Globus pallidus (tissue), 1 donor: ENCODE data around the gene MTERF4.
"Not testable (repeated sequence)": the region's sequence is repeated elsewhere in the genome, so short reads cannot be mapped to it uniquely, and the experiment has no call there.

Experiments
- DNase-seq: peaks from one replicate; pipeline ENCODE4 v3.0.0-alpha.2; 2015; ENCODE audit warnings: low spot score

MTERF4 gene

GRCh38 chr2:241111440-241111805, 9.3 kb upstream of the MTERF4 start:
- DNase-seq = no peak

- no peak for DNase-seq
Measured at GRCh38 chr2:241110607-241111439, 8.7 kb upstream of the MTERF4 start.

- no peak for DNase-seq
Measured at GRCh38 chr2:241110089-241110606, 8.1 kb upstream of the MTERF4 start.

DNA sequence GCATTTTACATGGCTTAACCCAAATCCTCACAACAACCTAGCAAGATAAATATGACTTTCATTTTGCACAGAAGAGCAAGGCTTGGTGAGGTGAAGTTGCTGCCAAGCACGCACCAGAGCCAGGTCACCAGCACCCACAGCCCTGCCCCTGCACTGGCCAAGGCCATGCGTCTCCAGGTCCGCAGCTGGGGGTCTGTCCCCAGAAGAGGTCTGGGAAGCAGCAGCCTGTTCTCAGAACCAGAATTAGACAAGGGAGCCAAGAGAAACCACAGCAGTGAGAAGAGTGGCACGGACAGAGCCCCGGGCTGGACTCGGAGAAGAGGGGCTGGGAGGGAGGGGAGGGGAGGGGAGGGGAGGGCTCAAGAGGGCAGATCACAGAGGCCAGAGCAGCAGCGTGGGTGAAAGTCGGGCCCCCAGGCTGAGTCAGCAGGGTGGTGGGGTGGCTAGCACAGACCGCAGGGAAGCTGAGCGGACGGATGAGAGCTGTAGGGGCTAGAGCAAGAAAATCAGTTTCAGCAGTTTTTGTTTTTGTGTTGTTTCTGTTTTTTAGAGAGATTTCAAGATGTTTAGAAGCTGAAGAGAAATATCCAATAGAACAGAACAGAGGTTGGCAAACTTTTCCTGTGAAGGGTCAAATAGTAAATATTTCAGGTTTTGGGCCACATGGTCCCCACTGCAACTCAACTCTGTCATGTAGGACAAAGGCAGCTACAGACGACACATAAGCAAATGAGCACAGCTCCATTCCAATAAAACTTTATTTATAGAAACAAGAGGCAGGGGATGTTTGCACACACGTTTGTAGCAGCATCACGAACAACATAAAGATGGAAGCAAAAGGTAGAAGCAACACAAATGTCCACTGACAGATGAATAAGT, 7.4 kb upstream of the MTERF4 start:
- no peak for DNase-seq

DNA sequence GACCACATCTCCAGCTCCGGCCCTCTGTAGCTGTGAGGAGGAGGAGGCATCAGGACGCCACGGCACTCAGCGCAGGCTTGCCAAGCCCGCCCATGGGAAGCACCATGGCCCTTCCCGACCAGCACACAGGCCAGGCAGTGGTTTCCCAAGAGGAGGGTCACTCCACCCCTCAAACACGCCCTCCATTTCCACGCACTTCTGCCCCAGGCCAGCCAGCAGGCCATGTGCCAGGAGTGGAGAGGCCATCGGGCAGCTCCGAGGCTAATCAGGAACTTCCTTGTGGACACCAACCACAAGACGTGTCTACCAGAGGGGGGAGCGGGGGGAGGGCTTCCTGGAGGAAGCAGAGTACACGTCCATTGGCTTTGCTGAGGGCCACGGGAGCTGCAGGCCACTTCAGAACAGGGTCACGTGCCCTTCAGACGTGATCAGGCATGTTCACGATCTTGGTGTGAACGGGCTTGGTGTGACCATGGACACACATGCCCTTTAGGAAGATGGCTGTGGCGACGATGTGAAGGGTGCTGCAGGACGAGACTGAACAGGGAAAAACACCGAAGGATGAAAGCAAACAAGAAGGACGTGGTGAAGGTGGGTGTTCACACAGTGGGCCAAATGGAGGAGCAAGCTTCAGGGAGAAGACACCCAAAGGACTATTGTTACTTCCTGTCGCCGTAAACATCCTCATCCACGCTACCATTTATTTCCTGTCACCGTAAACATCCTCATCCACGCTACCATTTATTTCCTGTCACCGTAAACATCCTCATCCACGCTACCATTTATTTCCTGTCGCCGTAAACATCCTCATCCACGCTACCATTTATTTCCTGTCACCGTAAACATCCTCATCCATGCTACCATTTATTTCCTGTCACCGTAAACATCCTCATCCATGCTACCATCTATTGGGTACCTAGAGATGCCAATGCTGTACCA, 6.5 kb upstream of the MTERF4 start:
- no peak for DNase-seq

- no peak for DNase-seq
Measured at GRCh38 chr2:241107031-241107783, 5.1 kb upstream of the MTERF4 start.

DNA sequence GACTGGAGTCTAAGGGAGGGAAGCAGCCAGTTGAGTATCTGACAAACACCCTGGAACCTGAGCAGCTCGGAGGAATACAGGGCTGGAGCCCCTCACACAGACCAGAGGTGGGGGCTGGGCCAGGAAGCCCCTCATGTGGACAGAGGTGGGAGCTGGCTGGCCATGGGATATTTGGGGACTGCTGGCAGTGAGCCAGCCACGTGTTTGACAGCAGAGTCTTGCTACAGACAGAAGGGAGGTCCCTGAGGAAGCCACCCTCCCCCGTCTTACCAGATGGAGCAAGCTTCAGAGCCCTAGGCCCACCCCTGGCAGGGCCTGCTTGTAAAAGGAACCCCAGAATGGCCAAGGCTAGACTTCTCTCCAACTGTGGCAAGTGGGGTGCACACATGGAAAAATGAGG, 3.6 kb upstream of the MTERF4 start:
- no peak for DNase-seq

- not testable (repeated sequence) for DNase-seq
Measured at GRCh38 chr2:241104611-241105010, 2.5 kb upstream of the MTERF4 start.

GRCh38 chr2:241103176-241103595, 1.1 kb upstream of the MTERF4 start:
- DNase-seq = no peak

DNA sequence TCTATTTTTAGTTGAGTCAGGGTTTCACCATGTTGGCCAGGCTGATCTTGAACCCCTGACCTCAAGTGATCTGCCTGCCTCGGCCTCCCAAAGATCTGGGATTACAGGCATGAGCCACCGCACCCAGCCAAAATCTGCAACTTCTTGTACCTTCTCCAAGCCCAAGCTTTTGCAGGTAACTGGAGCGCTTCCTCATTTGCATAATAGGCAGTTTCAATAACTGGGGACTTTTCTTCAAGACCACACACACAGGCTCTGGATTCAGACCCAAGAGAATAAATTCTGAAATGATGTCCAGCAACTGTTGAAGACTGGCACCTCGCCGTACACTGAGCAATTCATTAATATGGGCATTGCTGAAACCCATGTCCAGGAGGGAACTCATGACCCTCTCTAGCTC, 2.8 kb downstream of the MTERF4 start:
- DNase-seq = no peak

DNA sequence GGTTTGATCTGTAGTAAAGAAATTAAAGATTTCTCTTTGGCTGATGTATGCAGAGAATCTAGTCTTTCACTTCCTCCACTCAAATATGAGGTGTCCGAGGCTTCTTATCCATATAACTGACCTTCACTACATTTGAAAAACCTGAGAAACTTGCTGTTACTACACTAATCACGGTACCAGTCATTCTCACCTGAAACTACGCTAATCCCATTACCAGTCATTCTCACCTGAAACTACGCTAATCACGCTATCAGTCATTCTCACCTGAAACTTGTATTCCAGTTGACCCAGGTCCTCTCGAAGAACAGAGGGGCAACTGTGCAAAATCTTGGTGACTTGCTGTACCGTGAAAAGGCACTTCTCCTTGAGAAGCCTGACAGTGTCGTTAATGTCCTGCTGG, 5.1 kb downstream of the MTERF4 start:
- DNase-seq = no peak

DNA sequence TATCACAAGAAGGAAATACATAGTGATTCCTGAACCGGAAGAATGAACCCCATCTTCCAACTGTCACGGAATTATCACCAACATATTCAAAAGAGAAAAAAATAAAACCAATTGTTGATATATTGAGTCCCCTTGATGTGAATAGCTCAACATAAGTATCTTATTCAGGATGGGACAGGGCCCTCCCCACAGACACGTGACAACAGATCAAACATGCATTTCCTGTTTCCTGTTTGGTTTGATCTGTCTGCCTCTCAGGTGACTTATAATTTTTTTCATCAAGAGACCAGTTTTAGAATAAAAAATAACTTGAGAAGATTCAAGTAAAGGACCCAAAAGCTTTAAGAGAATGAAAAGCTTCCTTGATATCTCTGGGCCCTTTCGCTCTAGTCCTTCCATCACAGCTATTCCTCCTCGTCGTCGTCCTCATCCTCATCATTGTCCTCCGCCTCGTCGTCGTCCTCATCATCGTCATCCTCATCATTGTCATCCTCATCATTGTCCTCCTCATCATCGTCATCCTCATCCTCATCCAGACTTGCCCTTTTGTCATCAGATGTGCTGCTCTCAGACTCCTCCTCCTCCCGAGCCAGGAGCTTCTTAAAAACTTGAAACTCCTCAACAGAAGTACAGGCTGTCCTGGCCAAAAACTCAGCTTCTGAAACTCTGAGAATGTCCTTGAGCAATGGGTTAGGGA, 6.3 kb downstream of the MTERF4 start:
- no peak for DNase-seq

- no peak for DNase-seq
Measured at GRCh38 chr2:241094924-241095420, 7.1 kb downstream of the MTERF4 start.

DNA sequence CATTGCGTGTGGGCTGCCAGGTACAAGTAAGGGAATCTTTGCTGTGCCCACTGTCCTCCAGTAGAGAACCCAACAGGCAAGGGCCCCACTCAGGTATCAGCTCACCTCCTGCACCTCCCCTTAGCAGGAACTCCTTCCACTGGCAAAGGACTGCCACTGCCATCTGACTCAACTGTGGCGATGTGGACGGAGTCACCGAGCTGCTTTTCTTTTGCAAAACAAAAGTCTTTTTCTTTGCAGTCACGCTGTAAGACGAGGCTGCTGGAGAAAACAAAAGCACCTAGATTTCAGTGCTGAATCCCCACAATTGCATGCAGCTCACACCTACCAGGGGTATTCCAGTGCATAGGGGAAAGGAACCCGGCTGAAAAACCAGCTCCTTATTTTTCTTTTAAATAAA, 7.9 kb downstream of the MTERF4 start:
- no peak for DNase-seq

- DNase-seq = not testable (repeated sequence)
Measured at GRCh38 chr2:241093133-241093781, 8.8 kb downstream of the MTERF4 start.

- DNase-seq = no peak
Measured at GRCh38 chr2:241092677-241093076, 9.4 kb downstream of the MTERF4 start.

DNA sequence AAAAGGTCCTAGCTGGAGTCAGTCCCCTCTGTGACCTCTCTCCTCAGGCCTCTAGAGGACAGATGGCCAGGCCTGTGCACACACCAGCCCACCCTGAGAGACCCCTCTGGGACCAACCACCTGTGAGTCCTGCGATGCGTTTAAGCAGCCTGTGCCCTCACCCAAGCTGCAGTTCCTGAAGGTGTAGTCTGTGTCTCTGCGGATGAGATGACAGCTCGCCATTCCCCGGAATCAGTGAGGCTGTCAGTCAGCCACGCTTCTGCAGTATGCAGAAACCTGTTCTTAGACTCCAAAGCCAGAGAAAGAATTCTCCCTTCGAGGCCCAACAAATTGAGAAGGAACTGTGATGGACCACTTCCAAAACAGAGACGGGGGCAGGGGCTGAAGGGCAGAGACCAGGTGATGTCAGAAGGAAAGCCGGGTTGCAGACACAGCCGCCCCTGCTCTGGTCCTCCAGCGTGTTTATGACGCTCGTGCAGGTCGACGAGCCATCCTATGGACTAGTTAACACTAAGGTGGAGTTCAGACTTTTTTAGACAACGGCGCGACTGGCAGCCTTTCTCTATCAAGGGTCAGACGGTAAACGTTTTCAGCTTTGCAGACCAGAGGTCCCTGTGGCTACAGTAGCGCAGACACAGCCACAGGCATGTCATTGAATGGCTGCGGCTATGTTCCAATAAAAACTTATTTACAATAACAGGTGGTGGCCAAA, 10.2 kb downstream of the MTERF4 start:
- no peak for DNase-seq

GRCh38 chr2:241091201-241091600, 10.9 kb downstream of the MTERF4 start:
- DNase-seq = no peak
